EH (cell line): ENCODE measurements around the gene SLC7A6OS.
A peak's percentile ranks its signal among the peaks of the same experiment; 100 is the strongest.

Experiments
- DNase-seq: peaks from one replicate; pipeline ENCODE4 v3.0.0-alpha.2; 2015; ENCODE audit warnings: low read depth

SLC7A6OS gene

GRCh38 chr16:68344252-68344651 is 33.5 kb upstream of the SLC7A6OS start:
- no peak for DNase-seq

- DNase-seq, result no peak
Observed at GRCh38 chr16:68343137-68343536, 32.4 kb upstream of the SLC7A6OS start.

- no peak for DNase-seq
Observed at GRCh38 chr16:68342620-68343019, 31.9 kb upstream of the SLC7A6OS start.

- no peak for DNase-seq
Observed at GRCh38 chr16:68339214-68339613, 28.5 kb upstream of the SLC7A6OS start.

- no peak for DNase-seq
Observed at GRCh38 chr16:68338326-68339119, 27.8 kb upstream of the SLC7A6OS start.

DNA sequence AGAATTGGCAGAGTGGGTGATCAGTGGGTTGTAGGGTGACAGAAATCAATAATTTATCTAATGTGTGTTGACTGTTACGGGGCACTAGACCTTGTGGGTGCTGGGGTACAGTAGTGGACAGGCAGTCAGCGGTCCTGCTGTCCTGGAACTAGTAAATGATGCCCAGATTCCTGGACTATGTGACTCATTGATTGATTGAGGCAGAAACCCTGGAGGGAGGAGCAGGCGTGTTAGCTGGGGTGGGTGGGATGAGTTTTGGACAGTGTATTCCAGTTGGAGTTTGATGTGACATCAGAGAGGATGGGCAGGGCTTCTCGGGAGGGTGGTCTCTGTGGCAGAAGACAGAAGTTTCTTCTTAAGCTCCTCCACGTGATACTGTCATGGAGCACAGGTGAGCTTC is 24.4 kb upstream of the SLC7A6OS start:
- peak; percentile 32 for DNase-seq

GRCh38 chr16:68332411-68333121 is 21.8 kb upstream of the SLC7A6OS start:
- peak; percentile 4 for DNase-seq

- peak; percentile 64 for DNase-seq
Observed at GRCh38 chr16:68331879-68332410, 21.2 kb upstream of the SLC7A6OS start.

DNA sequence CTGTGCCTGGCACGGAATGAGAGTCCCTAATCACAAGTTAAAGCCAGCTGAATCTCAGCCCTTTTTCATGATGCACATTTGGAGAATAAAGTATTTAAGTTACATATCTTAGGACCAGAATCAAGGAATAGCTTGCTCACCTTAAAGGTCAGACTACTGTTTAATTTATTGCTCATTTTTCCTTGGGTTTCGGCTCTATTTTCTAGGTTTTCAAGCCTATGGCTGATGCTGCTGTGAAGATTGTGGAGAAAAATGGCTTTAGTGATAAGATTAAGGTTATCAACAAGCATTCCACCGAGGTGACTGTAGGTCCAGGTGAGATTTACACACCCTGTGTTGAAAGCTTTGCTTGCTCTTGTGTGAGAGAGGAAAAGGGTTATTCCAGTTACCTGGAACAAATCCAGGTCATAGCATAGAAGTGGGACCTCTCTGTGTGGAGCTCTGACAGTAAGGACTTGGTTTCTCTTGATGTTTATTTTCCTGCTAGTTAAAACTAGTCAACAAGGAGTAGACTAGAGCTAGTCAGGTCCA is 18.2 kb upstream of the SLC7A6OS start:
- no peak for DNase-seq

GRCh38 chr16:68328151-68328859 is 17.6 kb upstream of the SLC7A6OS start:
- peak; percentile 83 for DNase-seq

GRCh38 chr16:68324780-68325357 is 14.1 kb upstream of the SLC7A6OS start:
- no peak for DNase-seq

GRCh38 chr16:68324336-68324735 is 13.6 kb upstream of the SLC7A6OS start:
- no peak for DNase-seq

DNA sequence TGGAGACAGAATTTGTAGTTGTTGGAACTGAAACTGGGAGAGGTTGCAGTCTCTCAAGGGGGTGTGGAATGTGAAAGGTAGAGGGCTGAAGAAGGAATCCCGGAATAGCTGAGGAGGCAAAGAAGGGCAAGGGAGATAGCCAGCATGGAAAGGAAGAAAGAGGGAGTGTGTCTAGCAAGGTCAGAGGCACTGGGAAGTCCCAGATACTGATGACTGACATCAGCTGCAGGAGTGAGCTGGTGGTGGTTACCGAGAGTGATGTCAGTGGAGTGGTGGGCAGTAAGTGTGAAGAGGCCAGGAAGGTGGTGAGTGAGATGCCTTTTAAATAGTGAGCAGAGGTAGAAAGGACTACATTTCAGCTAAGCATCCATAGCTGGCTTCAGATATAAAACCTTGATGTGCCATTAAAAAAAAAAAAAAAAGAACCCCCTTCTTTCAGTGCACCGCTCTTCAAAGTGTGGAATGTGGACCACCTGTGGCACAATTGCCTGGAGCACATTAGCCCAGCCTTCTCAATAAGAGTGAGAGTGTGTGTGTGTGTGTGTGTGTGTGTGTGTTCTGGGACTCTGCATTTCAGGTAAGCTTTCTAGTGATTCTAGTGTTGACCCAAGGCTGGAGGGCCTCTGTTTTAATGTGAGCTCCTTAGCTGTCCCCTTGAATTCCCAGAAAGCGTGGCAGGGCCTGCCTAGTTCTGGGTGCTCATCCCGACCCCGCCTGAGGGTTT is 8.6 kb upstream of the SLC7A6OS start:
- DNase-seq, result no peak

- no peak for DNase-seq
Observed at GRCh38 chr16:68313116-68313515, 2.4 kb upstream of the SLC7A6OS start.

- DNase-seq, result no peak
Observed at GRCh38 chr16:68310437-68310773, 341 bp downstream of the SLC7A6OS start.

GRCh38 chr16:68309799-68310198 is 947 bp downstream of the SLC7A6OS start:
- no peak for DNase-seq

DNA sequence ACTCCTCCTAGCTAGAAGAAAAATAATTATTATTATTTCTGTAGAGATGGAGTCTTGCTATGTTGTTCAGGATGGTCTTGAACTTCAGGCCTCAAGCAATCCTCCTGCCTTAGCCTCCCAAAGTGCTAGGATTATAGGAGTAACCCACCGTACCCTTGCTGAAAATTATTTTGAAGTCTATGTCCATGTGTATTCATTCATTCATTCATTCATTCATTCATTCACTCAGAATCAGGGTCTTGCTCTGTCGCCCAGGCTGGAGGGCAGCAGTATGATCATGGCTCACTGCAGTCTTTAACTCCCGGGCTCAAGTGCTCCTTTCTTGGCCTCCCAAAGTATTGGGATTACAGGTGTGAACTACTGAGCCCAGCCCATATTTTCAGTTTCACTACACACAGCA is 4.1 kb downstream of the SLC7A6OS start:
- no peak for DNase-seq

- DNase-seq, result peak; percentile 39
Observed at GRCh38 chr16:68300734-68301459, 9.8 kb downstream of the SLC7A6OS start.

DNA sequence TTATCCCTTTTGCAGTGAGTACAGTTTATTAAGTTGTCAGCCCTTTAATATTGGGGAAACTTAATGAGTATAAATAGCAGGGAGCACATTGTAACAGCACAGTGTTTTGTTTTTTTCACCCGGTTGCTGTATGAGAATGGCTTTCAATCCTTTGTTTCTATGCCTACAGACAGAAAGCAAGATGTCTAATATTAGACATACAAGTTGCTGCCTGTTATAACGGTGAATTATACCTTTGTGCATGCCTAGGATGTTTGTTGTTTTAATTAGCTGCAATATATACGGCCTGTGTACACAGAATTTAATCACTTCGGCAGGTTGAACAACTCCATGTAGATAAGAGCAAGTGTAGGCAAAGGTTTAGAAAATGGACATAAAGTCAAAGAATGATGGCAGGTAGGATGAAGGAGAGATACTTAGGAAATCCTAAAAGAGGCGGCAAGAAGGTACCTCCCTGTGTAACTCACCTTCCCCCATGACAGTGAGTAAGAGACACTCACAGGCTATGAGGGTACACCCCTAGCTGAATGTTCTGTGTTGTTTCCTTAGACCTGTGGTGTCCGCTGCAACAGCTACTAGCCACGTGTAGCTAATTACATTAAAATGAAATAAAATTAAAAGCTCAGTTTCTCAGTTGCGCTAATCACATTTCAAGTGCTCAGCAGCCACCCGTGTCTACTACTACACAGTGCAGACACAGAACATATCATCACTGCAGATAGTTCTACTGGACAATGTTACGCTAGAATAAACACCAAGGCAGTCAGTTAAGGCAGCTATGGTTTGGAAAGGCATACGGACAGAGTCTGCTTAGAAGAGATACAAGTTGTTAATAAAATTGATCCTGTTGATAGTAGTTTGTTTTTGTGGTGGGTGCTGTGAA is 10.9 kb downstream of the SLC7A6OS start:
- no peak for DNase-seq
